ENCODE data around the gene MYPN. TPM values are rescaled to one million over a fixed set of nuclear protein-coding genes. Genes with fewer than 3 reads are reported as not detected.
"Not testable (repeated sequence)": the region's sequence is repeated elsewhere in the genome, so short reads cannot be mapped to it uniquely, and the experiment has no call there.

MYPN gene
- total RNA-seq, 3 donors from 2014 or later: 0.33 TPM; not detected in 2

- no peak for DNase-seq (ENCODE audit: low spot score in 2 of 2)
- Histone ChIP-seq H3K9me3 (no peaks in the 10 kb centered on the region), H3K36me3 (no peaks in the 10 kb centered on the region), H3K4me3 (peak overlapping the region; percentile 85 to 100 (median 95)), H3K27me3 (no peaks in the 10 kb centered on the region), H3K27ac (peak overlapping the region; percentile 98), H3K4me1 (peaks cover 0 to 5% of the 10 kb centered on the region in 2 donors)
- TF ChIP-seq POLR2A (IDR thresholded peaks at IDR 0.05) (no peak), POLR2AphosphoS5 (IDR thresholded peaks at IDR 0.05) (no peak), CTCF (IDR thresholded peaks at IDR 0.05) (no peak)
- intact Hi-C loops (cut with DNase I; ENCODE audit: low total_unique reads): loop anchor here (10.0 kb wide), 1 partner anchor 81 kb away; no protein-coding TSS in a partner anchor
These were observed 35.1 kb upstream of the MYPN start for GRCh38 chr10:68074031-68074774.

- Histone ChIP-seq H3K9me3 (no peaks in the 10 kb centered on the region), H3K36me3 (no peaks in the 10 kb centered on the region), H3K27me3 (no peaks in the 10 kb centered on the region), H3K4me1 (peaks cover 0 to 5% of the 10 kb centered on the region in 2 donors), H3K4me3 (peak within 1 kb of the TSS; percentile 85 to 100 (median 95)), H3K27ac (peak within 1 kb of the TSS; percentile 98)
- intact Hi-C loops (cut with DNase I; ENCODE audit: low total_unique reads): loop anchor here (10.0 kb wide), 1 partner anchor 80 kb away; no protein-coding TSS in a partner anchor
- DNase-seq (ENCODE audit: low spot score in 2 of 2): peak; percentile 90 to 94
- peak; percentile 37 for TF ChIP-seq POLR2A (IDR thresholded peaks at IDR 0.05)
- TF ChIP-seq POLR2AphosphoS5 (IDR thresholded peaks at IDR 0.05): peak; percentile 65 to 83 (median 82)
- peak in 2 of 3 donors; percentile 9 to 16 for TF ChIP-seq CTCF (IDR thresholded peaks at IDR 0.05)
These were observed 34.3 kb upstream of the MYPN start, which contains the start of gene HERC4 for GRCh38 chr10:68074775-68075549. Gene HERC4 (minus strand): TSS chr10:68075283. CDS start chr10:68073108, 2,175 bp downstream.

- Histone ChIP-seq H3K9me3 (no peaks in the 10 kb centered on the region), H3K27me3 (no peaks in the 10 kb centered on the region), H3K27ac (peak overlapping the region; percentile 98), H3K36me3 (no peaks in the 10 kb centered on the region), H3K4me3 (peak overlapping the region; percentile 85 to 100 (median 95)), H3K4me1 (peaks cover 0 to 5% of the 10 kb centered on the region in 2 donors)
- DNase-seq (ENCODE audit: low spot score in 2 of 2): no peak
- intact Hi-C loops (cut with DNase I; ENCODE audit: low total_unique reads): loop anchor here (10.0 kb wide), 1 partner anchor 79 kb away; no protein-coding TSS in a partner anchor
- TF ChIP-seq CTCF (IDR thresholded peaks at IDR 0.05) (no peak), POLR2A (IDR thresholded peaks at IDR 0.05) (no peak), POLR2AphosphoS5 (IDR thresholded peaks at IDR 0.05) (no peak)
These were observed 33.7 kb upstream of the MYPN start for GRCh38 chr10:68075550-68076004.

GRCh38 chr10:68076081-68076480 is 33.2 kb upstream of the MYPN start:
- H3K27ac ChIP-seq; DNase-seq (ENCODE audit: low spot score in 2 of 2); H3K36me3 ChIP-seq; H3K9me3 ChIP-seq; H3K4me1 ChIP-seq; H3K27me3 ChIP-seq; H3K4me3 ChIP-seq: not testable (repeated sequence)
- intact Hi-C loops (cut with DNase I; ENCODE audit: low total_unique reads): loop anchor here (10.0 kb wide), 1 partner anchor 79 kb away; no protein-coding TSS in a partner anchor

- TF ChIP-seq CTCF (IDR thresholded peaks at IDR 0.05): no peak
- no peak for TF ChIP-seq POLR2A (IDR thresholded peaks at IDR 0.05)
- TF ChIP-seq POLR2AphosphoS5 (IDR thresholded peaks at IDR 0.05): no peak
- Histone ChIP-seq H3K36me3 (no peaks in the 10 kb centered on the region), H3K9me3 (no peaks in the 10 kb centered on the region), H3K27ac (no peak overlapping the region), H3K27me3 (no peaks in the 10 kb centered on the region), H3K4me1 (peaks cover 0 to 5% of the 10 kb centered on the region in 2 donors), H3K4me3 (no peak overlapping the region)
- intact Hi-C loops (cut with DNase I; ENCODE audit: low total_unique reads): loop anchor here (10.0 kb wide), 1 partner anchor 78 kb away; no protein-coding TSS in a partner anchor
- no peak for DNase-seq (ENCODE audit: low spot score in 2 of 2)
These were observed 32.3 kb upstream of the MYPN start for GRCh38 chr10:68077026-68077425.
